SIG-M5 treated with dmso at 0.1 percent for 504 hours (cell line): ENCODE measurements around the gene TDO2.

ENCODE experiments used
- DNase-seq: peaks from one replicate; lab custom pipeline; 2025; ENCODE audit not compliant: unreplicated experiment; lab: John Stamatoyannopoulos, UW

TDO2 gene

DNA sequence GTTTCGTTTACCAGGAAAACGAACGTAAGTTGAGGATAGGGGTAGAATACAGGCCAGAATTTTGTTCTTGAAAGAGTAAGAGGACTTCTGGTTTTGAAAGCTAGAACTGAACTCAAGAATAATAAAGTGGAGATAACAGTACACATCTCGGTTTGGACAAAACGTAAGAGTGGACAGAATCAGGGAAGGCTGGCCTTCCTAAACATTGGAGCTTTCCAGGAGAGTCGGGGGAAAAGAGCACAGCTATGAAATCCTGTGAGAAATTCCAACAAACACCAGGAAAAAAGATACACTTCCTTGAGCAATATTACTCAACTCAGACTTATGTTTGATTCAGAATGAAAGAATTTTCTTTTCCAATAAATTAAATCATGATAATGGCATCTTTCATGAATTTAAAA, 49.0 kb downstream of the TDO2 start:
- no peak for DNase-seq

DNA sequence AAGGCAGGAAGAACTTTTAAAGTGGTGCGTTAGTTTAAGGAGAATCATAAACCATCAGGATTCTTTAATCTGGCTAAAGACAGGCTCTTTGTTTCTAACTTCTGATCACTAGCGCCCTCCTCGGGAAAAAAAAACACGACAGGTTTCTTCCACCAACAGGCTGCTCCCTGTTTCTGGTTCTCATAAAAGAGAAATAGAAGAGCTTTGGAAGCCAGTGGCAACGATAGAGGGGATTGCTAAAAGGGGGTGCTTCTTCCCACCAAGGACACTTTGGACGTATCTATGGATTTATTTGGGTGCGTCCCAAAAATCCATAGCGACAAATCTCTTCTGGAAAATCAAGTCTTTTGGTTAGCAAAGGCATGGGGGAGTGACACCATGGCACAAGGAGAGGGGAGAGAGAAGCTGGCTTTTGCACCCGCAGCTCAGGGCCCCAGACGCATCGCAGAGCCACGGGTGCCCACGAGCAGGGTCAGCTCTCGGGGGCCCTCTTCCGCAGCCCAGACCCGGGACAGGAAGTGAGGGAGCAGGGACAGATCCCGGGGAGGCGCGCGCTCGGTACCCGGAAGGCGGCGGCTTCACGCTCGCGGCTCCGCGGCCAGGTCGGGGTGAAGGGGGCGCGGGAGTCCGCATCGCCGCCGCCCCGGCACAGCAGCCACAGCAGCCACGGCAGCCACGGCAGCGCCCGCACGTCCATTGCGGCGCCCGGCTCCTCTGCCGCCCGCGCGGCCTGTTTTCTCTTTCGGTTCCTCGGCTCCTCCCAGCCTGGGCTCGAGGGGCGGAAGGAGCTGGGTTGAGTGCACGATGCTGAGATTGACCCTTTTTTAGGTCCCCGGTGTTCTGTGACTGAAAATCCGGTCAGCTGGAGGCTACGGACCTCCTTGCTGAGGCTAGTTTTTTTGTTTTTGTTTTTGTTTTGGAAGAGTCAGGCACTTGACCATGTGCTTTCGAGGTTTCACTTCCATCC, 49.9 kb downstream of the TDO2 start, which contains the start of gene CTSO:
TSS of gene CTSO (minus strand) at position 716 of the 967 bp plus-strand sequence. CDS start at position 697, 19 bp downstream.
- peak; percentile 76 for DNase-seq

DNA sequence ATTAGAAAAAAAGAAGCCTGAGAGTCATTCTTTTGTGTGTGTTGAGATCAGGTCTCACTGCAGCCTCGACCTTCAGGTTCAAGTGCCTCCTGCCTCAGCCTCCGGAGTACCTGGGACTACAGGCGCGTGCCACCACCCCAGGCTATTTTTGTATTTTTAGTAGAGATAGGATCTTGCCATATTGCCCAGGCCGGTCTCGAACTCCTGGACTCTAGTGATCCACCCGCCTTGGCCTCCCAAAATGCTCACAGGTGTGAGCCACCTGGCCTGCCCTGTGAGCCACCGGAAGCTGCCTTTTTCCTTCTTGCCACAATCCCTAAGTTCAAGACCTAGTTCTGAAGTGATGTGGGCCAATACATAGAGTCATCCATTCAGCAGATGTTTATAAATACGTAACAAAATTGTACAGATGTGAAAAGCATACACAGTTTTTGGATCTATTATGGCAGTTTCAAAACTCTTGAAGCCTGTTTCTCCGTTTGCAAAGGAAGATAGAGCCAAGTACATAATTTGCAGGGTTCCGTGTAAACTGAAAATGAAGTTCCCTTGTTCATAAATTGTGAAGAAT, 50.7 kb downstream of the TDO2 start:
- no peak for DNase-seq

DNA sequence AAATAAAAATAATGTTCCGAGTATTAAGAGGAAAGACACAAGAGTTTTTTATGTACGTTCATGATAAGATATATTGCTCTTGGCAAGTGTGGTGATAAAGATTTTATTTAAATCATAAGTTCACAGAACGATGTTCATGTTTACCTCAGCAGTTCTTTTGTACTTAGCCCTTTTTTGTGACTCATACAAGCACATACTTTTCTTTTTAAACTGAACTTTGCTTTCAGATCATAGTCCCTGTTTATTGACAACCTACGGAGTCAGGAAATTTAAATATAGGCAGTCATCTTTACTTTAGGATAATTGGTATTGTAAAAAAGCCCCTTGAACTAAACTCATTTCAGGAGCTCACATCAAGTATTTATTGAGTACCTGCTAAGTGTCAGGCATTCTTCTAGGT, 51.4 kb downstream of the TDO2 start:
- no peak for DNase-seq

DNA sequence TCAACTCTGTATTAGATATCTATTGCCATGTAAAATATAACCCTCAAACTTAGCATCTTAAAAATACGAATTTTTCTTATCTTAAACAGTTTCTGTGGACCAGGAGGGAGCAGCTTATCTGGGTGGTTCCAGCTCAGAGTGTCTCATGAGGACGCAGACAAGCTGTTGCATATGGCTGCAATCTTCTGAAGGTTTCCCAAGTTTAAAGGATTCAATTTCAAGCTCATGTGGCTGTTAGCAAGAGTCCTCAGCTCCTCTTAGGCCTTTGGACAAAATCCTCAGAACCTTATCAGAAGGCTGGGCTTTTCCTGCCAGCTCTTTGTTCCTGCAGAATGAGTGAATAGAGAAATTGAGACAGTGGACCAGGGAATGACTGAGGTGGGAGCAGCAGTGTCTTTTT, 53.0 kb downstream of the TDO2 start:
- no peak for DNase-seq

DNA sequence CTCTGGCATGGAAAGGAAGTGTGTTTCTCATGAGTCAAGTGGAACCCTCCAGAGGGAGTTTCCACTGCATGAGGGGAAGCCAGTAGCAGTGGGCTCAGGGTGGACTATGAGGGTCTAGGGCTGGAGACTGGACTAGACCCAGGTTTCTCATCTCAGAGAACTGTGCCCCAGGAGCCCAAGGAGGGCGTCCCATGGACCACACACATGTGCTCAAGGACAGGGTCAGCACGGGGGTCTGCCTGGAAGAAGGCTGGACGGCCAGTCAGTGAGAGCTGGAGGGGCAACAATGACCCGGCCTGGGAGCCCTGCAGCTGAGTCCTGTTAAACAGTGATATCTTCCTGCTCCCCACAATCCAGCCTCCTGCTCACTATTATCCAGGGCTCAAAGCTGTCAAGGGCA, 55.9 kb downstream of the TDO2 start:
- no peak for DNase-seq

DNA sequence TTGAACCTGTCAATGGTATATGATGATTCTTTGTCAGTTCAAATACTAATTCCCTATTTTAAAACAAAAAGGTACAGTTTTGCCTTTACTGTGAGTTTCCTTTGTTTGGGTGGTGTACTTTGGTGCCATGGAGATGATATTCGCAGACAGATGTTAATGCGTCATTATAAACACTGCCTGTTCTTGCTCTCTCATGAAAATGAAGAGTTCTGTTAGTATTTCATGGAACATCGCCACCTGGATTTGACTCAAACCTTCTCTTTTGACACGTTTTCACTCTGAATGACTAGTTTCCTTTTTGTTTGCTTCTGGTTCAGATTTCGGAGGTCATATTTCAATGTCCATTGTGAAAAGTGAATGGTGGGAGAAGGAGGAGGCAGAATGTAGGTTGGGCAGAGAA, 57.0 kb downstream of the TDO2 start:
- no peak for DNase-seq

DNA sequence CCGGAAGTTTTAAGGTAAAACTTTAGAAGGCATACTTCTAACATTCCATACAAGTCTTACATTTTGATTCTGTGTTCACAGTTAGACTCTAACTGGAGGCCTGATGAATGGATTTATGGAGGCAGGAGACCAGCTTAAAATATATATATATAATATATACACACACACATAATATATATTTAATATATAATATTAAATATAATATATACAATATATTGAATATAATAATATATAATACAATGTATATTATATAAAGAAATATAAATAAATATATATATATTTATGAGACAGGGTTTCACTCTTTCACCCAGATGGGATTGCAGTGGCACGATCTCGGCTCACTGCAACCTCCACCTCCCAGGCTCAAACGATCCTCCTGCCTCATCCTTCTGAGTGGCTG, 58.1 kb downstream of the TDO2 start:
- no peak for DNase-seq

DNA sequence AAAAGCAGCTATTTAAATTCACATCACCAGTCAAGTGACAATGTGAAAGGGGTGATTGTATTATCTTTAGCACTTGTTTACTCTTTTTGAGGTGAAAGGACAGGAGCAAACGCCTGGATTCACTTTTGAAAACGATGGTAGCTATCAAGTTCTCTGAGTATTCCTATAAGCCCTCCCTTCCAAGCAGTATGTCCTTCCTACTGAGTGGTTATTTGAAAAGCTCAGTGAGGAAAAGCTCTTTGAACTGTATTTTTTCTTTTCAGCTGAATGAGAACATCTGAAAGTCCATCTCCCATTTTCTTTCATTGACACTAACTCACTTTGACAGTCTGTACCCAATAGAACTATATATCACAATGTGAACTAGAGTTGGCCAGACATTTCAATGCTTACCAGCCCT, 59.3 kb downstream of the TDO2 start:
- no peak for DNase-seq

DNA sequence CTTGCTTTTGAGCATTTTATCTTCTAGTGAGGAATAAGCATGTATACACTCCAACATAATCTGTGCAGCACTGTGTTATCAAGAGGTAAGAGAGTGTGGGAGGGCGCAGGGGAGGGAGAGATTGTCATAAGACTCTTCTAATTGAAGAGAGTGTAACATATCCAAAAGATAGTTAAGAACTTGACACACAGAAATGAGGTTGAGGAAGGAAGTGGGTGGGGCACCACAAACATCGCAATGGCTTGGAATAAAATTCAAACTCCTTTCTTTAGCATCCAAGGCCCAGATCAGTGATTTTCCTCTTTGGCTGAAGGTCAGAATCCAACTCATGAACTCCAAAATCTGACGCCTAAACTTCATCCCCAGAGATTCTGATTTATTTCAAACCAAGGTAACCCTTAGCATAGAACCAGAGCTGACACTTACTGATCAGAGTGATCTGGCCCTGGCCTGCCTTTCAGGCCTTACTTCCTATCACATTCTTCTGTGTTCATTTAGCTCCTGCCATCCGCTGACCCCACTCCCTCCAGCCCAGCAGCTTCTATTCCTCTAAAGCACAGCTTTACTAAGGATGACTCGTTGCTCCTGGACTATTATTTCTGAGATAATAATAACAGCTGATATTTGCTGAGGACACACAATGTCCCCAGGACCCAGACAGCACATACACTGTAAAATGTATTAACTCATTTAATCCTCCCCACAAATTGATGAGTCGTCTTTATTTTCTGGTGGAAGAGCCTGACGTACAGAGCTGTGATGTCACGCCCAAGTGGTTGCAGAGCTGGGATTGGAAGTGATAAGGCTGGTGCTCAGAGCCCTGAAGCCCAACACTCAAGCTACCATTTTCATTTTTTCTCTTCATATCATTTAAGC, 60.8 kb downstream of the TDO2 start:
- DNase-seq, result no peak

DNA sequence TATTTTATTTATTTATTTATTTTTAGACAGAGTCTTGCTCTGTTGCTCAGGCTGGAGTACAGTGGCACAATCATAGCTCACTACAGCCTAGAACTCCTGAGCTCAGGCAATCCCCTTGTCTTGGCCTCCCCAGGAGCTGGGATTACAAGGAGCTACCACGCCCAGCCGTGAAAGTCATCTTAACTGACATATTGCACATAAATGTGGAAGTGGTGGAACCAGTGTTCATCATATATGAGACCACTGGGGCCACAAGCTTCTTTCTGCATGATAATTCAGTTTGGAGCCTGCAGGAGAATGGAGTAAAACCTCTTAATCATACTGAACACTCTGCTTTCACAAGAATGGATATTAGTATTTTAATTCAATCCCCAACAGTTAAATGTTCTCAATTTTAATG, 62.7 kb downstream of the TDO2 start:
- no peak for DNase-seq

DNA sequence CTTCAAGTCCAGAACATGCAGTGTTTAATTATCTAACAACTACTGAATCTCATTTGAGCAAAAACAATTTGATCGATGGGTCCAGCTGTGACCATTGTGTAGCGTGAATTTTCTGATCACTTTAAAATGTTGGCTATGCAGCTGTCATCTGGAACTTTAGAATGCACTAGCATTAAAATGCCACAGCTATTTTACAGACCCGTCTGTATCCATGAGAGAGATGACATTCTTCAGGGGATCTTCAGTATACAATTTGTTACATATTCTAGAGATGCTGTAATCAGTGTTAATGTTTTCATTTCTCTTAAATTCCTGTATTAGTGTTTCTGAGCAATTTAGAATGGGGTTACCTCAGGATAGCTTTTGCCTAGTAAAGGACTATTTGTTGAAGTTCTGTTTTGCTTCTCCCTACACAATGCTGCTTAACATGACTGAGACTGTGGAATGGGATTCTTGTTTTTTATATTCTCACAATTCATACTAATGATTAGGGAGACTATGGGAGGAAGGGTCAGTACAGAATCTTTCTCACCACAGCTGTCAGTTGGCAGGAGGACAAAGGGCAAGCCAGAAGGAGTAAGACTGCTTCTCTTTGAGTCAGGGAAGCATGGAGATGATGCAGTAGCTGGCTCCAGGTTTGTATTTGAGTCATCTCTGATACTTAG, 63.4 kb downstream of the TDO2 start:
- DNase-seq, result no peak
